HG03521 (cell line): ENCODE measurements around the gene CDK3.
"Not testable (repeated sequence)": the region's sequence is repeated elsewhere in the genome, so short reads cannot be mapped to it uniquely, and the experiment has no call there.

Source experiments
- ATAC-seq: cut with Tn5 transposase; IDR thresholded peaks from one replicate; pipeline ENCODE4 v1.9.1; 2021; ENCODE audit warnings: mild to moderate bottlenecking, moderate library complexity; ENCODE audit not compliant: unreplicated experiment

CDK3 gene

DNA sequence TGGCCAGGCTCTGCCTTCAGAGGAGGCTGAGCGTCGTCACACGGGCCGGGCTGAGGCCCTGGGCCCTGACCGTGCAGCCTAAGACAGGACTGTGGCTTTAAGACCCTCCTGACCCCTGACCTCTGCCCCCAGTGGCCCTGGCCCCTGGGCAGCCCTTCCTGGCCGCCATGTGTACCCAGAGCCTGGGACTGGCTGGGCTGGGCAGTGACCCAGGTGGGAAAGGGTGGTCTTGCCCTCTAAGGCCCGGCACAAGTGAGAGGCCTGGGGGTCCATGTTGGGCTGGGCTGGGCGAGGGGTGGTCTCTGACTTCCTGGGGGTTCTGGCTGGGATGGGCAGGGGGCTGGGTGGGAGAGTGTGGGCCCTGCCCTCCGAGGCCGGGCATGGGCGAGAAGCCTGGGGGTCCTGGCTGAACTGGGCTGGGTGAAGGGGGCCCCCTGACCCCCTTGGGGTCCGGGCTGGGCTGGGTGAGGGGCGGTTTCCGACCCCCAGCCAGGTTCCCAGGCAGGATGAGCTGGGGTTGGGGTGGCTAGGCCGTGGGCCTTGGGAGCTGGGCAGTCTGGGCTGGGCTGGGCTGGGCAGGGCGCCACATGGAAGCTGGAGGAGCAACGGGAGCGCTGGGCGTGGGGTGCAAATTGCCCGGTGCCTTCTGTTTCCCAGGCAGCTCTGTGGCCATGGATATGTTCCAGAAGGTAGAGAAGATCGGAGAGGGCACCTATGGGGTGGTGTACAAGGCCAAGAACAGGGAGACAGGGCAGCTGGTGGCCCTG lies at the start of gene CDK3:
Gene CDK3, plus strand, starts transcription at position 101 of the 767 bp plus-strand sequence. Its CDS starts 571 bp downstream, at position 672.
- no peak for ATAC-seq

GRCh38 chr17:75950855-75951554 lies 49.6 kb upstream of the CDK3 start:
- ATAC-seq: no peak

DNA sequence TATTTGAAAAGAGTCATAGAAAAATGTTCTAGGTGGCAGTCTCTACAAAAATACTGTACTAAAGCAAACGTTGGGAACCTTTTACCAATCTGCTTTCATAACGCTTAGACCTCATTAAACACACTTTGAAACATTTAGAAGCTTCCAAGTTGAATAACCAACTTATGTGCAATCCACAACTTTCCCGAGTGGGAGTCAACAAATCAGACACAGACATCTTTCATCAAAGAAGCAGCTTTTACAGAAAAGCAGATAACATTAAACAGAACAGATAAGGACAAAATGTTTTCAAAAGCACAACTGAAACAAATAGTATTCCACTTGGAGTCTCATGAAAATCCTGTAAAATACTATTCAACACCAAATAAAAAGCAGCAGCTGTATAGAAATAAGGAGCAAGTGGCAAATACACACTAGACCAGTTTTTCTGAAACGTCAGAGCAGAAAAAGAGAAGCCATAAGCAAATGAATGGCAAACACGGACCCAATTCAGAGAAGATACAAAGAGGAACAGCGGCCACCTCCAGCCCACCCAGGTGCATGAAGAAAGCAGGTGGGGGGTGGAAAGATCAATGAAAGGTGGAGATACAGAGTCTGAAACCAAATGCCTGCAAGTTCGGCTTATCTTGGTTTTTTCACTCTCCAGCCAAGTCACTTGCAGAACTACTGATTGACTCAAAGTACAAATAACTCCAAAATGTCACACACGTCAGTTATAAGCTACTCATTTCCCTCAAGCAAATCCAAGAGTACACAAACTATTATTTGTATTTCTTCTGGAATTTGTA lies 41.4 kb upstream of the CDK3 start:
- ATAC-seq: no peak

- ATAC-seq: no peak
Measured at GRCh38 chr17:75959839-75960511, 40.7 kb upstream of the CDK3 start.

DNA sequence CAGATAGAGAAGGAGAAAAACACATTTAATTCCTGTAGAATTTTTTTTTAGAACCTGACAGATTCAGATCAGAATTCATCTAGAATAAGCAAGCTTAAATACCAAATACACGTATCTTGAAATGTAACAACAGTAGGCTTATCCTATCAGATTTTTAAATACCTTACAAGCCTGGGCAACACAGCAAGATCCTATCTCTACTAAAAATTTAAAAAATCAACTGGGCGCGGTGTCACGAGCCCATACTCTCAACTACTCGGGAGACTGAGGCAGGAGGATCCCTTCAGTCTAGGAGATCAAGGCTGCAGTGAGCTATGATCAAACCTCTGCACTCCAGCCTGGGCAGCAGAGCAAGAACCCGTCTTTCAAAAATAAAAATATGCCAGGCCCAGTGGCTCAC lies 35.2 kb upstream of the CDK3 start:
- ATAC-seq: no peak

DNA sequence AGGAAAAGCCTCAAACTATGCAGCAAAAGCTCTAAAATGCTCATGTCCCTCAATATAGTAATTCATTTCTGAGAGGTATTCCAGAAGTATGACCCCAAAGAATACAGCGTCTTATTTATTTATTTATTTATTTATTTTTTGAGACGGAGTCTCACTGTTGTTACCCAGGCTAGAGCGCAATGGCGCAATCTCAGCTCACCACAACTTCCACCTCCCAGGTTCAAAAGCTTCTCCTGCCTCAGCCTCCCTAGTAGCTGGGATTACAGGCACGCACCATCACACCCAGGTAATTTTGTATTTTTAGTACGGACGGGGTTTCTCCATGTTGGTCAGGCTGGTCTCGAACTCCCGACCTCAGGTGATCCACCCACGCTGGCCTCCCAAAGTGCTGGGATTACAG lies 31.6 kb upstream of the CDK3 start:
- not testable (repeated sequence) for ATAC-seq

DNA sequence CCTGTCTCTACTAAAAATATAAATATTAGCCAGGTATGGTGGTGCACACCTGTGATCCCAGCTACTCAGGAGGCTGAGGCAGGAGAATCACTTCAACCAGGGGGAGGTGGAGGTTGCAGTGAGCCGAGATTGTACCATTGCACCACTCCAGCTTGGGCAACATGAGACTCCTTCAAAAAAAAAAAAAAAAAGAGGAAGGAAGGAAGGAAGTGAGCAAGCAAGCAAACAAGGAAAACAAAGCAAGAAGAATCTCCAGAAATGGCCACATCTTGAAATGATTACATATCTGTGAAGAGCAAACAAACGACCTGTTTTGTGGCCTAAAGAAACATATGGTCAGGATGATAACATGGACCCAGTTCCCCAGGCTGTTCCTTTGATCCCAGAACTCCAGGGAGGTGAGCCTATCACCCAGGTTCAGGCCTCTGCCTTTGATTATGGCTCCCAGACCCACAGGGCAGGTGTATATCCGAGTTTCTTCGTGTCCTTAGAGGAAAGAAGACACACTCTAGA lies 30.6 kb upstream of the CDK3 start:
- ATAC-seq: no peak

DNA sequence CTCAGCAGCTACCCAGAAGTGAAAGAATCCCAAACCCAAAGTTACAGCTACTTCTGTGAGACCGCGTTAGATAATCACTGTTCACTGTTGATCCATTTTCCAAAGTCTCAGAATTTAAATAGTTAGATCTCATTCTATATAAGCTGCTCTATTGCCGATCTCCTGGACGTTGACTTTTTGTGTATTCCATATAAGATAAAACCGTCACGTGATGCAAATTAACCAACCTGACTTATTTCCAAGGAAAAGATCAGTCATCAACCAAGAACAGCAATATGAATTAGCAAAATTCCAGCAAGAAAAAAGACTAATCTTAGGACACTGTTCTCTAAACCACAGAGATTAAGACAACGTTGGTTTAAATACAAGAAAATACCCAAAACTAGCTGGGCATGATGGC lies 30.0 kb upstream of the CDK3 start:
- no peak for ATAC-seq

- not testable (repeated sequence) for ATAC-seq
Measured at GRCh38 chr17:75975187-75975586, 25.5 kb upstream of the CDK3 start.

DNA sequence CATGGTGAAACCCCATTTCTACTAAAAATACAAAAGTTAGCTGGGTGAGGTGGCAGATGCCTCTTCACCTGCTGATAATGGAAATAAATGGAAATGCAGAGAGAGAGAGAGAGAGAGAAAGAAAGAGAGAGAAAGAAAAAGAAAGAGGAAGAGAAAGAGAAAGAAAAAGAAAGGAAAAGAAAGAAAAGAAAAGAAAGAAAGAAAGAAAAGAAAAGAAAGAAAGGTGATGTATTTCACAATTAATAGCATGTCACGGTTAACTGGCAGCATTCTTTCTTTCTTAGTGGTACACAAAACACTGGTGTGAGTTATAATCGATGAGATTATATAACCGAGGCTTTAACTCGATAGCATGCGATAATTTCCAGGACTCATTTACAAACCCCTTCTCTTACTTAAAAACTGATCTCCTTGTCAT lies 24.9 kb upstream of the CDK3 start:
- no peak for ATAC-seq

DNA sequence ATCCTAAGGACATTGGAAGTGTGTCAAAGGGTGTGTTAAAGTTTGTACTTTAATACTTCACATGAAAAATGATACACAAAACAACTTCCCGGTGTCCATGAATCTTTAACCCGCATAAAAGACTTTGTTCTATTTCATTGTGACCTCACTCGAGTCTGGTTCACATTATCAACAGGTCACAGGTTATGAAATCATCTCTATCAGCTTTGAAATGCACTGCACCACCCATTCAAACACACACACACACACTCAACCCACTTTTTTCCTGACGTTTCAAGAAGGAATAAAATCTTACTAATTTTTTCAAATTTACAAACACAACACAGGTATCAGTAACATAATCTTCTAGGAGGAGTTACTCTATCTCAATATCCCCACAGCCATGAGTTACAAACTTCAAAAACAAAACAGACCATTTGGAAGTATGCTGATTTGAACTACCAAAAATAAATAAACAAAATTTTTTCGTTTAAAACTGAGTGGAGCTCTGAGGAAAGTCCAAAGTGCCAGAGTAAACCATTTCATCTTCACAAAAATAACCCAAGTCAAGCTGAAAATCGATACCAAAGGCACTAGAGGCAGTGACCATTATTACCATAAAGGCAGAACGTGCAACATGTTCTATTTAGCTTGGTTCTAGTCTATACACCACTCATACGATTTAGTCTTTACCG lies 24.3 kb upstream of the CDK3 start:
- no peak for ATAC-seq

- ATAC-seq: peak; percentile 88
Measured at GRCh38 chr17:75978938-75979704, 21.5 kb upstream of the CDK3 start, which contains the start of the genes ACOX1 and TEN1. TSS of gene ACOX1 (minus strand) at chr17:75979166. CDS start at chr17:75979073, 93 bp downstream. TSS of gene TEN1 (plus strand) at chr17:75979240. CDS start at chr17:75986193, 6,953 bp downstream.

DNA sequence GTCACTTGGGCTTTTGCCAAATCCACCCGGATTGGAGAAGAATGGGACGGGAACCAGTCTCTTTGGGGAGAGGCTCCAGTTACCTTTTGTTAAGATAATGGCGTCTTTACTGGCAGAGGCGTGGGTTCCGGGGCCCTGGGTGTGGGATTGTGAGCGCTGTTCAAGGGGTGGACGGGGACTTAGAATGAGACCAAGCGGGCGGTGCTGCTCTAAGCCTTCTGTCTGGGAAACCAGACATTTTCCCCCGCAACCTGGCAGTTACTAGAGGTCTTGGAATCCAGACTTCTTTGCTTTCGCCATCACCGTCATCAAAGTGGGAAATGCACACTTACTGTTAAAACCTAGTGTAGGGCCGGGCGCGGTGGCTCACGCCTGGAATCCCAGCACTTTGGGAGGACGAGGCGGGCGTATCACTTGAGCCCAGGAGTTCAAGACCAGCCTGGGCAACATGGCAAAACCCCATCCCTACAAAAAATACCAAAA lies 20.9 kb upstream of the CDK3 start:
- ATAC-seq: no peak

DNA sequence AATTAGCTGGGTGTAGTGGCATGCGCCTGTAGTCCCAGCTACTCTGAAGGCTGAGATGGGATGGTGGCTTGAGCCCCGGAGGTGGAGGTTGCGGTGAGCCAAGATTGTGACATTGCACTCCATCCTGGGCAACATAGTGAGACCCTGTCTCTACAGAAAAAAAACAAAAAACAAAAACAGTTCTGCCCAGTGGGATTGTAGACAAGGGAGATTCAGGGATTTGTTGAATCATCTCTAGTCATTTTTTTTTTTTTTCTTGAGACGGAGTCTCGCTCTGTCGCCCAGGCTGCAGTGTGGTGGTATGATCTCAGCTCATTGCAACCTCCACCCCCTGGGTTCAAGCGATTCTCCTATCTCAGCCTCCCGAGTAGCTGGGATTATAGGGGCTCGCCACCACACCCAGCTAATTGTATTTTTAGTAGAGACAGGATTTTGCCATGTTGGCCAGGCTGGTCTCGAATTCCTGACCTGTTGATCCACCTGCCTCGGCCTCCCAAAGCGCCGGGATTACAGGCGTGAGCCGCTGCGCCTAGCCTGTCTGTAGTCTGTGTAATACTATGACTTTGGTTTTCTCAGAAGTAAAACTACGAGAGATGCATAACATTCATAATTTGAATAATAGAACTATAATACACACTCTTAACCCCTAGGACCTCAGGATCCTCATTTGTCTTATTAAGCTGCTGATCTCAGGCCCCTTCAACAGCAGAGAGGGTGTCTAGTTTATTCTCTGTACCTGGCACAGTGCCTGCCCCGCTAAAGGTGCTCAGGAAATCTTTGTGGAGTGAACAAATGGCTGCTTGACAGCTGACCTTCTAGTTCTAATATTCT lies 20.3 kb upstream of the CDK3 start:
- no peak for ATAC-seq

GRCh38 chr17:75981019-75981615 lies 19.5 kb upstream of the CDK3 start:
- no peak for ATAC-seq

DNA sequence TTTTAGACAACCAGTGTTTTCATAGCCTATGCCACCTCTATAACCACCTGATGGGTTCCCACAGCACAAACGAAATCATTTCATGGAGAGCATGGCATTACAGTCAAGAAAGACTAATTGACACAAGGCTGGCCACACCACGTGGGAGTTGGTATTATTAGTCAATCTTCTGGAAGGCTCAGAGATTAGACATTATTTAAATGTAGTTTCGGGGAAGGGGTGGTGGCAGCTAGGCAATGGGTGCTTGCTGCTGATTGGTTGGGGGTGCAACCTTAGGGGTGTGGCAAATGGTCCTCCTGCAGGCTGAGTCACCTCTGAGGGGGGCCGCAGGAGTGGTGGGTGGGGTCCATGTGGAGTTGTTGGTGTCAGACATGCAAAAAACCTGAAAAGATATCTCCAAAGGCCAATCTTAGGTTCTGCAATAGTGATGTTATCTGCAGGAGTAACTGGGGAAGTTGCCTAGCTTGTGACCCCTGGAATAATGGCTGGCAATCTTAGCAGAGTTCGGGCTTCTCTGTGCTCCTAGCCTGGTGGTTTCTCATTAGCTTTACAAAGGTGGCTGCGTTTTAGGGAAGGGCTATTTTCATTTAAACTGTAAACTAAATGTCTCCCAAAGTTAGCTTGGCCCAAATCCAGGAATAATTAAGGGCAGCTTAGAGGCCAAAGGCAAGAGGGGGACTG lies 17.0 kb upstream of the CDK3 start:
- ATAC-seq: no peak

- ATAC-seq: no peak
Measured at GRCh38 chr17:75985986-75986385, 14.7 kb upstream of the CDK3 start.
